Pulmonary artery endothelial cell (primary cell): Measurements from ENCODE around the gene AKIRIN2. TPM values are rescaled to one million over a fixed set of nuclear protein-coding genes. Genes with fewer than 3 reads are reported as not detected.
A peak's percentile ranks its signal among the peaks of the same experiment; 100 is the strongest.
"Not testable (repeated sequence)": the region's sequence is repeated elsewhere in the genome, so short reads cannot be mapped to it uniquely, and the experiment has no call there.

ENCODE experiments used
- DNase-seq: peaks from one replicate; pipeline ENCODE4 v3.0.0-alpha.2; 2011; ENCODE audit warnings: low read depth, low spot score
- total RNA-seq: library from RNA; depleted of rRNA; stranded (reverse); fragments of >200 nt; gene quantifications from 2 replicates; pipeline ENCODE4 v1.2.3, GENCODE V29; 2014

The AKIRIN2 gene
- total RNA-seq, 1 donor from 2014 or later, result 18.5 TPM

- no peak for DNase-seq
These were observed 16.8 kb upstream of the AKIRIN2 start for GRCh38 chr6:87718662-87719433.

GRCh38 chr6:87716928-87717614, 15.0 kb upstream of the AKIRIN2 start:
- no peak for DNase-seq

- no peak for DNase-seq
These were observed 12.2 kb upstream of the AKIRIN2 start for GRCh38 chr6:87714093-87714842.

- not testable (repeated sequence) for DNase-seq
These were observed 10.7 kb upstream of the AKIRIN2 start for GRCh38 chr6:87712713-87713112.

- no peak for DNase-seq
These were observed 8.1 kb upstream of the AKIRIN2 start for GRCh38 chr6:87710090-87710489.

- DNase-seq, result not testable (repeated sequence)
These were observed 6.8 kb upstream of the AKIRIN2 start for GRCh38 chr6:87708581-87709427.

- no peak for DNase-seq
These were observed 4.3 kb upstream of the AKIRIN2 start for GRCh38 chr6:87706187-87706966.

- no peak for DNase-seq
These were observed 3.1 kb upstream of the AKIRIN2 start for GRCh38 chr6:87705070-87705691.

GRCh38 chr6:87703039-87703438, 1.0 kb upstream of the AKIRIN2 start:
- DNase-seq, result not testable (repeated sequence)

- no peak for DNase-seq
These were observed 534 bp upstream of the AKIRIN2 start for GRCh38 chr6:87702589-87702945.

GRCh38 chr6:87701344-87701675, 723 bp downstream of the AKIRIN2 start:
- no peak for DNase-seq

- no peak for DNase-seq
These were observed 1.4 kb downstream of the AKIRIN2 start for GRCh38 chr6:87700397-87701343.

GRCh38 chr6:87699576-87699975, 2.5 kb downstream of the AKIRIN2 start:
- DNase-seq, result no peak

GRCh38 chr6:87698547-87699006, 3.5 kb downstream of the AKIRIN2 start:
- DNase-seq, result no peak

GRCh38 chr6:87697581-87698546, 4.2 kb downstream of the AKIRIN2 start:
- peak; percentile 73 for DNase-seq

GRCh38 chr6:87696817-87697216, 5.2 kb downstream of the AKIRIN2 start:
- DNase-seq, result not testable (repeated sequence)

- no peak for DNase-seq
These were observed 9.9 kb downstream of the AKIRIN2 start for GRCh38 chr6:87692086-87692485.

- no peak for DNase-seq
These were observed 11.6 kb downstream of the AKIRIN2 start for GRCh38 chr6:87690441-87690840.
